Activated B cell treated with CpG ODN at 0.5 μM for 24 hours (primary cell): ENCODE data around the gene NBDY. TPM values are rescaled to one million over a fixed set of nuclear protein-coding genes. Genes with fewer than 3 reads are reported as not detected.

Experiments
- ATAC-seq: fragments of 200-7000 bp; cut with Tn5 transposase; one replicate; pipeline ENCODE4 v1.10.0; 2021; ENCODE audit warnings: low read depth, mild to moderate bottlenecking, moderate library complexity
- CTCF ChIA-PET: fragments of 350-600 bp; sonication (Branson Sonifier 250); formaldehyde crosslinking; loops from one replicate; lab custom pipeline; 2021; ENCODE audit warnings: antibody characterized with exemption; lab: Charles Lee
- POLR2A ChIA-PET: fragments of 350-600 bp; sonication (Branson Sonifier 250); formaldehyde crosslinking; loops from one replicate; lab custom pipeline; 2021; ENCODE audit warnings: antibody characterized with exemption; lab: Charles Lee
- DNase-seq: peaks from one replicate; pipeline ENCODE4 v3.0.0; 2022
- H3K27ac Mint-ChIP-seq: one replicate; pipeline ENCODE4 v1.8.0; 2020; ENCODE audit warnings: mixed read lengths
- H3K27me3 Mint-ChIP-seq: one replicate; pipeline ENCODE4 v1.8.0; 2021; ENCODE audit warnings: mixed read lengths
- H3K36me3 Mint-ChIP-seq: one replicate; pipeline ENCODE4 v1.8.0; 2021; ENCODE audit warnings: low read depth, mixed read lengths
- H3K4me1 Mint-ChIP-seq: one replicate; pipeline ENCODE4 v1.8.0; 2021; ENCODE audit warnings: mixed read lengths
- H3K4me3 Mint-ChIP-seq: one replicate; pipeline ENCODE4 v1.8.0; 2020; ENCODE audit warnings: mild to moderate bottlenecking, mixed read lengths
- H3K9me3 Mint-ChIP-seq: one replicate; pipeline ENCODE4 v1.8.0; 2020; ENCODE audit warnings: mixed read lengths
- CTCF ChIP-seq: fragments of 200-600 bp; IDR thresholded peaks from one replicate; pipeline ENCODE4 v1.8.0; 2022; ENCODE audit warnings: antibody characterized with exemption, mild to moderate bottlenecking
- intact Hi-C: fragments of 100-400 bp; cut with micrococcal nuclease; formaldehyde crosslinking; loops from one replicate; pipeline ENCODE4 v1.15.1; 2024
- total RNA-seq: library from RNA; stranded (reverse); gene quantifications from 2 replicates; pipeline ENCODE4 v1.2.3, GENCODE V29; 2022

NBDY gene
- total RNA-seq, 1 donor from 2014 or later = 41.0 TPM

GRCh38 chrX:56797574-56798338, 68.7 kb downstream of the NBDY start:
- Mint-ChIP-seq H3K4me3 (no peak overlapping the region), H3K9me3 (no peaks in the 10 kb centered on the region), H3K27me3 (no peaks in the 10 kb centered on the region), H3K4me1 (peaks cover 31% of the 10 kb centered on the region), H3K36me3 (peaks cover 18% of the 10 kb centered on the region), H3K27ac (peak overlapping the region; percentile 35)
- intact Hi-C loops = no loop called here
- POLR2A ChIA-PET = no interaction called here
- ATAC-seq (no peak), DNase-seq (no peak)
- TF ChIP-seq CTCF = no peak
- CTCF ChIA-PET = no interaction called here

- DNase-seq = no peak
- ChIA-PET CTCF (no interaction called here), POLR2A (no interaction called here)
- peaks cover 18% of the 10 kb centered on the region for H3K36me3 Mint-ChIP-seq
- peaks cover 31% of the 10 kb centered on the region for H3K4me1 Mint-ChIP-seq
- H3K27me3 Mint-ChIP-seq = no peaks in the 10 kb centered on the region
- H3K27ac Mint-ChIP-seq = no peak overlapping the region
- no peak for ATAC-seq
- no peak for TF ChIP-seq CTCF
- no peak overlapping the region for H3K4me3 Mint-ChIP-seq
- intact Hi-C loops = no loop called here
- no peaks in the 10 kb centered on the region for H3K9me3 Mint-ChIP-seq
Measured at GRCh38 chrX:56798339-56798711, 69.3 kb downstream of the NBDY start.

- TF ChIP-seq CTCF = no peak
- ATAC-seq (no peak), DNase-seq (no peak)
- Mint-ChIP-seq H3K27me3 (no peaks in the 10 kb centered on the region), H3K4me3 (no peak overlapping the region), H3K36me3 (peaks cover 18% of the 10 kb centered on the region), H3K27ac (peak overlapping the region; percentile 30), H3K9me3 (no peaks in the 10 kb centered on the region), H3K4me1 (peaks cover 33% of the 10 kb centered on the region)
- intact Hi-C loops = no loop called here
- ChIA-PET POLR2A (no interaction called here), CTCF (no interaction called here)
Measured at GRCh38 chrX:56798866-56799758, 70.1 kb downstream of the NBDY start.

- POLR2A ChIA-PET = no interaction called here
- no peaks in the 10 kb centered on the region for H3K27me3 Mint-ChIP-seq
- H3K27ac Mint-ChIP-seq = peak overlapping the region; percentile 82
- H3K36me3 Mint-ChIP-seq = peaks cover 21% of the 10 kb centered on the region
- no peak for TF ChIP-seq CTCF
- H3K4me1 Mint-ChIP-seq = peaks cover 33% of the 10 kb centered on the region
- no peaks in the 10 kb centered on the region for H3K9me3 Mint-ChIP-seq
- CTCF ChIA-PET = no interaction called here
- no peak overlapping the region for H3K4me3 Mint-ChIP-seq
- DNase-seq (no peak), ATAC-seq (no peak)
- intact Hi-C loops = no loop called here
Measured at GRCh38 chrX:56800307-56800706, 71.3 kb downstream of the NBDY start.

GRCh38 chrX:56800801-56801200, 71.8 kb downstream of the NBDY start:
- peak overlapping the region; percentile 82 for H3K27ac Mint-ChIP-seq
- H3K4me1 Mint-ChIP-seq = peaks cover 33% of the 10 kb centered on the region
- peaks cover 21% of the 10 kb centered on the region for H3K36me3 Mint-ChIP-seq
- intact Hi-C loops = no loop called here
- DNase-seq = no peak
- TF ChIP-seq CTCF = no peak
- ChIA-PET POLR2A (no interaction called here), CTCF (no interaction called here)
- H3K4me3 Mint-ChIP-seq = no peak overlapping the region
- no peaks in the 10 kb centered on the region for H3K9me3 Mint-ChIP-seq
- H3K27me3 Mint-ChIP-seq = no peaks in the 10 kb centered on the region
- ATAC-seq = peak; percentile 96
